Measurements from ENCODE around the gene AP2S1.
A peak's percentile ranks its signal among the peaks of the same experiment; 100 is the strongest.
"Not testable (repeated sequence)": the region's sequence is repeated elsewhere in the genome, so short reads cannot be mapped to it uniquely, and the experiment has no call there.

The AP2S1 gene

GRCh38 chr19:46866407-46867136, 15.9 kb upstream of the AP2S1 start:
- no peak for DNase-seq

- no peak for DNase-seq
These were observed 13.4 kb upstream of the AP2S1 start for GRCh38 chr19:46863818-46864629.

GRCh38 chr19:46862974-46863632, 12.5 kb upstream of the AP2S1 start:
- no peak for DNase-seq

GRCh38 chr19:46862503-46862834, 11.8 kb upstream of the AP2S1 start:
- no peak for DNase-seq

GRCh38 chr19:46861691-46862502, 11.3 kb upstream of the AP2S1 start:
- no peak for DNase-seq

- DNase-seq = peak; percentile 76
These were observed 10.4 kb upstream of the AP2S1 start, which contains the start of gene ARHGAP35 for GRCh38 chr19:46860846-46861690. Gene ARHGAP35 (plus strand): TSS chr19:46860997. CDS start chr19:46918676, 57,679 bp downstream.

GRCh38 chr19:46860125-46860845, 9.6 kb upstream of the AP2S1 start:
- peak; percentile 79 for DNase-seq

- no peak for DNase-seq
These were observed 9.0 kb upstream of the AP2S1 start for GRCh38 chr19:46859637-46860124.

GRCh38 chr19:46856062-46857022, 5.7 kb upstream of the AP2S1 start:
- DNase-seq = peak; percentile 86

GRCh38 chr19:46854698-46855097, 4.1 kb upstream of the AP2S1 start:
- not testable (repeated sequence) for DNase-seq

GRCh38 chr19:46852830-46853229, 2.2 kb upstream of the AP2S1 start:
- DNase-seq = no peak

GRCh38 chr19:46849610-46850009, 1.0 kb downstream of the AP2S1 start:
- DNase-seq = no peak

- DNase-seq = no peak
These were observed 2.3 kb downstream of the AP2S1 start for GRCh38 chr19:46848389-46848788.

- no peak for DNase-seq
These were observed 3.1 kb downstream of the AP2S1 start for GRCh38 chr19:46847528-46847927.

- DNase-seq = no peak
These were observed 4.6 kb downstream of the AP2S1 start for GRCh38 chr19:46845959-46846459.

- DNase-seq = no peak
These were observed 6.6 kb downstream of the AP2S1 start for GRCh38 chr19:46844067-46844489.

- DNase-seq = no peak
These were observed 7.9 kb downstream of the AP2S1 start for GRCh38 chr19:46842791-46843190.

- DNase-seq = no peak
These were observed 9.1 kb downstream of the AP2S1 start for GRCh38 chr19:46841458-46842083.

GRCh38 chr19:46840498-46840942, 10.1 kb downstream of the AP2S1 start:
- DNase-seq = no peak
